Endothelial cell (in vitro differentiated cells): ENCODE results near the gene ZNF439. TPM values are rescaled to one million over a fixed set of nuclear protein-coding genes. Genes with fewer than 3 reads are reported as not detected.
A peak's percentile ranks its signal among the peaks of the same experiment; 100 is the strongest.
"Not testable (repeated sequence)": the region's sequence is repeated elsewhere in the genome, so short reads cannot be mapped to it uniquely, and the experiment has no call there.

ENCODE experiments used
- DNase-seq: peaks from one replicate; pipeline ENCODE4 v3.0.0; 2021; ENCODE audit warnings: low spot score
- H3K27ac Mint-ChIP-seq: one replicate; pipeline ENCODE4 v1.8.0; 2021; ENCODE audit warnings: mixed read lengths, inconsistent platforms; ENCODE audit not compliant: unreplicated experiment
- H3K27me3 Mint-ChIP-seq: one replicate; pipeline ENCODE4 v1.8.0; 2021; ENCODE audit warnings: mild to moderate bottlenecking, moderate library complexity, mixed read lengths, inconsistent platforms; ENCODE audit not compliant: unreplicated experiment
- H3K36me3 Mint-ChIP-seq: one replicate; pipeline ENCODE4 v1.8.0; 2021; ENCODE audit warnings: mild to moderate bottlenecking, low read depth, mixed read lengths, inconsistent platforms; ENCODE audit not compliant: unreplicated experiment
- H3K4me1 Mint-ChIP-seq: one replicate; pipeline ENCODE4 v1.8.0; 2021; ENCODE audit warnings: mild to moderate bottlenecking, mixed read lengths, inconsistent platforms; ENCODE audit not compliant: unreplicated experiment
- H3K4me3 Mint-ChIP-seq: one replicate; pipeline ENCODE4 v1.8.0; 2021; ENCODE audit warnings: mild to moderate bottlenecking, mixed read lengths, inconsistent platforms; ENCODE audit not compliant: unreplicated experiment
- H3K9me3 Mint-ChIP-seq: one replicate; pipeline ENCODE4 v1.8.0; 2021; ENCODE audit warnings: mixed read lengths, inconsistent platforms; ENCODE audit not compliant: unreplicated experiment
- total RNA-seq: library from RNA; stranded (reverse); fragmentation: NEBNext Ultra II Directional; extraction: Animal tissue kit (Norgen Biotek cat#: 25700); gene quantifications from one replicate; pipeline ENCODE4 v1.2.1, GENCODE V29; 2021; ENCODE audit not compliant: unreplicated experiment
- TF ChIP-seq, protein P1 (sequence below): fragments of 200-600 bp; sonication (generic); IDR thresholded peaks from one replicate; pipeline ENCODE4 v1.5.0; 2021; ENCODE audit warnings: antibody characterized with exemption; ENCODE audit not compliant: unreplicated experiment

Gene ZNF439
- total RNA-seq, 1 donor from 2014 or later: 0.18 TPM

DNA sequence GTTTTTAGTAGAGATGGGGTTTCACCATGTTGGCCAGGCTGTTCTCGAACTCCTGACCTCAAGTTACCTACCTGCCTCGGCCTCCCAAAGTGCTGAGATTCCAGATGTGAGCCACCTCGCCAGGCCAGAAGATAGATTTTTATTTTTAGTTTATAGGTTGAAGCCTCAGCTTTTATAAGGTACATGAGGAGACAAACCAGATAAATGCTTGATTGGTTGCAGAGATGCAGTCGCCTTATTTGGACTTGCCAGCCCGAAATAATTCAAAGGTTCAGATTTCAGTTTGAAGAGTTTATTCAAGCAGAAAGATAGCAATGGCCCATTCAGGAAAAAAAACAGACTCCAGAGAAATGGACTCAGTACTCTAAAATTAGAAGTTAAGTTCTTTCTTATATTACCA lies 42.1 kb downstream of the ZNF439 start:
- Mint-ChIP-seq H3K27ac (no peak overlapping the region), H3K36me3 (peaks cover 21% of the 10 kb centered on the region), H3K9me3 (peaks cover 47% of the 10 kb centered on the region), H3K27me3 (peaks cover 2% of the 10 kb centered on the region), H3K4me1 (no peaks in the 10 kb centered on the region), H3K4me3 (no peak overlapping the region)
- TF ChIP-seq, protein P1, sequence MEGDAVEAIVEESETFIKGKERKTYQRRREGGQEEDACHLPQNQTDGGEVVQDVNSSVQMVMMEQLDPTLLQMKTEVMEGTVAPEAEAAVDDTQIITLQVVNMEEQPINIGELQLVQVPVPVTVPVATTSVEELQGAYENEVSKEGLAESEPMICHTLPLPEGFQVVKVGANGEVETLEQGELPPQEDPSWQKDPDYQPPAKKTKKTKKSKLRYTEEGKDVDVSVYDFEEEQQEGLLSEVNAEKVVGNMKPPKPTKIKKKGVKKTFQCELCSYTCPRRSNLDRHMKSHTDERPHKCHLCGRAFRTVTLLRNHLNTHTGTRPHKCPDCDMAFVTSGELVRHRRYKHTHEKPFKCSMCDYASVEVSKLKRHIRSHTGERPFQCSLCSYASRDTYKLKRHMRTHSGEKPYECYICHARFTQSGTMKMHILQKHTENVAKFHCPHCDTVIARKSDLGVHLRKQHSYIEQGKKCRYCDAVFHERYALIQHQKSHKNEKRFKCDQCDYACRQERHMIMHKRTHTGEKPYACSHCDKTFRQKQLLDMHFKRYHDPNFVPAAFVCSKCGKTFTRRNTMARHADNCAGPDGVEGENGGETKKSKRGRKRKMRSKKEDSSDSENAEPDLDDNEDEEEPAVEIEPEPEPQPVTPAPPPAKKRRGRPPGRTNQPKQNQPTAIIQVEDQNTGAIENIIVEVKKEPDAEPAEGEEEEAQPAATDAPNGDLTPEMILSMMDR: no peak
- DNase-seq: no peak

DNA sequence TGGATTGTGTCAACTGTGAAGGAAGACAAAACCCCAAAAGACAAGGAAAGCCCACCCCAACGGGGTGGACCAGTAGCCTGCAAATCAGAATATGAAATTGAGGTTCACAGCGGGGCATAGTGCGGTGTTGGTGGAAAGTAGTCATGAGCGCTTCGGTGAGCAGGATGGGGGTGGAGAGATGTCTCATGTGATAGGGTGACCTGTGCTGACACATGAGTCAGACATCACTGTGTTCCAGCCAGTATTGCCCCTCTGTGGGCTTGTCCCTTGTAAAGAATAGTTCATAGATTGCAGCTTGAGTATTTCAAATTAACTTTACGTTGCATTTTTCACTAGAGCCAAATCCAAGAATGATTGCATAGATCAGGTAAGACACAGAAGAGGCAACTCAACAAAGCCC lies 46.3 kb downstream of the ZNF439 start:
- H3K4me1 Mint-ChIP-seq: no peaks in the 10 kb centered on the region
- H3K4me3 Mint-ChIP-seq: no peak overlapping the region
- no peak for DNase-seq
- peaks cover 4% of the 10 kb centered on the region for H3K36me3 Mint-ChIP-seq
- TF ChIP-seq, protein P1: no peak
- no peak overlapping the region for H3K27ac Mint-ChIP-seq
- no peaks in the 10 kb centered on the region for H3K27me3 Mint-ChIP-seq
- H3K9me3 Mint-ChIP-seq: peaks cover 26% of the 10 kb centered on the region

DNA sequence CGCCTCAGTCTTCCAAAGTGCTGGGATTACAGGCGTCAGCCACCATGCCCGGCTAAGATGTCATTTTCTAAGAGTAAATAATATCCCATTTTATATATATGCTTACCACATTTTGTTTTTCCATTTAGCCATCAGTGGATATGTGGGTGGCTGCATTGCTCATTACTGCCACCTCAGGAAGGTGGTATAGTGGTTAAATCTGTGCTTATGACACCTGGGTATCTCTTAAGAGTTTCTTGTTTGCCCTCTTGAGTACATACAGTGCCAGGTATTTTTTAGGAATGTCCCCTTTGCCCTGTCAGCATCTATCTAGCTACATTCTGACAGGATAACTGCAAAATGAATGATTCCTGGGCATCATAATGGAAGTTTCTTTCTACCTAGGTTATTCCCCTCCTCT lies 53.7 kb downstream of the ZNF439 start:
- TF ChIP-seq, protein P1: no peak
- no peak overlapping the region for H3K27ac Mint-ChIP-seq
- no peaks in the 10 kb centered on the region for H3K4me1 Mint-ChIP-seq
- DNase-seq: no peak
- H3K36me3 Mint-ChIP-seq: no peaks in the 10 kb centered on the region
- no peak overlapping the region for H3K4me3 Mint-ChIP-seq
- H3K9me3 Mint-ChIP-seq: peaks cover 43% of the 10 kb centered on the region
- H3K27me3 Mint-ChIP-seq: no peaks in the 10 kb centered on the region

- Mint-ChIP-seq H3K36me3 (no peaks in the 10 kb centered on the region), H3K27me3 (peaks cover 1% of the 10 kb centered on the region), H3K27ac (no peak overlapping the region), H3K4me1 (no peaks in the 10 kb centered on the region), H3K4me3 (no peak overlapping the region), H3K9me3 (peaks cover 36% of the 10 kb centered on the region)
- TF ChIP-seq, protein P1: no peak
- DNase-seq: no peak
Measured at GRCh38 chr19:11905928-11906327, 57.4 kb downstream of the ZNF439 start.

GRCh38 chr19:11911937-11912336 lies 63.4 kb downstream of the ZNF439 start:
- H3K36me3 Mint-ChIP-seq, H3K4me1 Mint-ChIP-seq, H3K4me3 Mint-ChIP-seq, H3K27me3 Mint-ChIP-seq, H3K27ac Mint-ChIP-seq, DNase-seq: not testable (repeated sequence)
- peaks cover 13% of the 10 kb centered on the region for H3K9me3 Mint-ChIP-seq

GRCh38 chr19:11914417-11915051 lies 66.0 kb downstream of the ZNF439 start:
- not testable (repeated sequence) for H3K36me3 Mint-ChIP-seq, H3K27me3 Mint-ChIP-seq, H3K4me1 Mint-ChIP-seq, H3K27ac Mint-ChIP-seq, DNase-seq
- H3K4me3 Mint-ChIP-seq: peak overlapping the region; percentile 21
- H3K9me3 Mint-ChIP-seq: peaks cover 15% of the 10 kb centered on the region

Other genes starting within 250 kb of the ZNF439 start
- gene ZNF823, start 109.8 kb upstream of the ZNF439 start, total RNA-seq: 6.7 TPM
- 0.05 TPM for gene ZNF441, start 81.7 kb upstream of the ZNF439 start, total RNA-seq
- not detected for gene ZNF491, start 50.2 kb upstream of the ZNF439 start, total RNA-seq
- gene ZNF440, start 34.5 kb upstream of the ZNF439 start, total RNA-seq: 0.44 TPM
- gene ZNF69, start 39.1 kb downstream of the ZNF439 start, total RNA-seq: not detected
- 0.18 TPM for gene ZNF700, start 76.4 kb downstream of the ZNF439 start, total RNA-seq
- gene ZNF763, start 116.3 kb downstream of the ZNF439 start, total RNA-seq: not detected
- 0.21 TPM for gene ZNF433, start 187.0 kb downstream of the ZNF439 start, total RNA-seq
- not detected for gene ZNF878, start 204.2 kb downstream of the ZNF439 start, total RNA-seq
- 0.15 TPM for gene ZNF844, start 216.0 kb downstream of the ZNF439 start, total RNA-seq